Hematopoietic multipotent progenitor cell treated with erythropoietin and hydrocortisone succinate and interleukin-3 and kit ligand, for 6 days (in vitro differentiated cells): Measurements from ENCODE around the gene CACNA1C.
A peak's percentile ranks its signal among the peaks of the same experiment; 100 is the strongest.
"Not testable (repeated sequence)": the region's sequence is repeated elsewhere in the genome, so short reads cannot be mapped to it uniquely, and the experiment has no call there.

Experiments
- DNase-seq: peaks from one replicate; pipeline ENCODE4 v3.0.0-alpha.2; 2015

CACNA1C gene

GRCh38 chr12:2461645-2462044, 408.9 kb downstream of the CACNA1C start:
- DNase-seq, result no peak

DNA sequence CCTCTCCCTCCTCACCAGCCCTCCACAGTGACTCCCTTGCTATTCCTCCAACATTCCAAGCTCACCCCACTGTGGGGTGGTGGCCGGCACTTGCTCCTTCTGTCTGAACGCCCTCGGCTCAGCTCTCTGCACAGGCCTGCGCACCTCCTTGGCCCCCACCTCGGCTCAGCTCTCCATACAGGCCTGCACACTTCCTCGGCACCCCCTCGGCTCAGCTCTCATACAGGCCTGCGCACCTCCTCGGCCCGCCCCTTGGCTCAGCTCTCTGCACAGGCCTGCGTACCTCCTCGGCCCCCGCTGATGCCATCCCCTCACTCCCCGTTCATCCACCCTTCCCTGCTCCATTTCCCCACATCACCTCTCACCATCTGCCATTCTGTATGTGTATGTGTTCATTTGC, 409.3 kb downstream of the CACNA1C start:
- no peak for DNase-seq

- DNase-seq, result no peak
These were observed 410.9 kb downstream of the CACNA1C start for GRCh38 chr12:2463719-2464118.

DNA sequence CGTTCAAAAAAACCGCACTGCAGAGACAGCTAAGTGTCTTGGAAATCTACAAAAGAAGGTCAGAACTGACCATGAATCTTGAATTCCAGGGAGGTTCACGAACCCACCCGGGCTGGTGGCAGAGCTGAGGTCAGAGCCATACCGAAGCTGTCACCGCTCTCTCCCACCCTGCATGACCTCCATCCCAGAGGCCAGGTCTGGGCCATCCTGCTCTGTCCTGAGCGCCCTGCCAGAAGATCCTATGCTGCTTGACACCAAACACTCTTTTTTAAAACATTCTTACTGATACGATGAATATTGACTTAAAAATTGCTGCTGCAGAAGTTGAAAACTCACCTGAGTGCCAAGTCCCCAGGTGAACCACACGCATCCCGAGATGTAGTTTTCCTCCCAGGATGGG, 412.9 kb downstream of the CACNA1C start:
- no peak for DNase-seq

GRCh38 chr12:2466211-2466610, 413.4 kb downstream of the CACNA1C start:
- peak; percentile 56 for DNase-seq

DNA sequence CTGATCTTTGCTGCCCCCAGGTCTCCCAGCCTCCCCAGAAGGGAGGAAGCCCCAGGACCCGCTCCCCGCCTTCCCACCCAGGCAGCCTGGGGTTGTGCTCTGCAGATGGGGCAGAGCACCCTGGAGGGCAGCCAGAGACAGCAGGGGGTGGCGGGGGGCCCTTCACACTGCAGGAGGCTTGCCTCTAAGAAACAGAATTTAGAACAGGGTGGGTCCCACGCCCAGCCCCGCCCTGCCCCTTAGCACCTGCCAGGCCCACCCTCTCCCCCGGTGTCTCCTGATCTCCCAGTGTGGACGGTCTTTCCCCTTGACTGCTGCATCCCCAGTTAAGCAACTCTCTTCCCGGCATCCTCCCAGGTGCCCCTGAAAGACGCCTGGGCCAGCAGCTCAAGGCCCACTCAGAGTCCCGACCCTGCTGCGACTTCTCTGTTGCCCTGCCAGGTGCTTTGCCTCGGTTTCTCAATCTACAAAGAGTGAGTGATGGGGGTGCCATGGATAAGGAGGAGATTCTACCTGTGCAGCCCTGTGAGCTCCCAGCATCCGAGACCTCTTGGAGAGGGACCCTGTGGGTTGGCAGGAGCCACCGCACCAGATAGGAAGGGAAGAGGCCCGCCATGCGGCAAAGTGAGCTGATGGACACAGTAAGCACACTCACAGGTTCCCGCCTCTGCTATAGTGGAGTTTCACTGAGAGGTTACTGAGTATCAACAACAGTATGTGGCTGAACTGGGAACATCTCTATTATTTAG, 414.8 kb downstream of the CACNA1C start:
- no peak for DNase-seq

DNA sequence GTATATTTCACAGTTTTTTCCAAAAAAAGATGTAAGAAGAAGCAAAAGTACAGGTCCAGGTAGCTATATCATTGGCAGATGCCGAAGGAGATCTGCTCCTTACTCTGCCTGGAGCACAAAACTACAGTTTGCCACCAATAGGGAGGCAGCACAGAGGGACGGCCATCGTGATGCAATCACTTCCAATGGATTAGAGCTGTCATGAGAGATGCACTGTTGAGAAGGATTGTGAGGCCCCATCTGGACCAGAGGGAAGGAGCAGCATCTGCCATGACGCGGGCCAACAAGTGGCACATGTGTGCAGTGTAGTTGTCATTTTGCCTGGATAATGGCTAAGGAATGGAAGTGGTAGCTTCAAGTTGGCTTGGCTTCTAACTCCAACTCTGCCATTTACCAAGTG, 423.2 kb downstream of the CACNA1C start:
- DNase-seq, result no peak

- no peak for DNase-seq
These were observed 424.4 kb downstream of the CACNA1C start for GRCh38 chr12:2477009-2477766.

GRCh38 chr12:2479851-2480535, 427.2 kb downstream of the CACNA1C start:
- no peak for DNase-seq

- no peak for DNase-seq
These were observed 428.6 kb downstream of the CACNA1C start for GRCh38 chr12:2481346-2481745.

DNA sequence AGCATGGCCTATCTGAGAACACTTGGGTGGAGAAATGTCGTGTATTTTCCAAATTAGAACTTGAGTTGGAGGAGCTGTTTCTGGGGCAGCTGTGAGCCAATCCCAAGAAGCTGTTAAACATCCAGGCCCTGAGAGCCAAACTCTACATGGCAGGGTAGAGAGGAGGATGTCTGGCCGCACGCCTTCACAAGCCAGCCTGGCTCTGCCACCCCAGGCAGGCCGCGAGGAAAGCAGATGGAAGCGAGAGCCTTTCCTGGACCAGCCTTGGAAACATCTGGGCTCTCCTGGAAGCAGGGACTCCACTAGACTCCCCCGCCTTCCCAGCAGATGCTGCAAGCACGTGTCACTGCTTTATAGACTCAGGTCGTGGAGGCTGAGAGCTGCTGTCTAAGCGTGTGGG, 429.2 kb downstream of the CACNA1C start:
- no peak for DNase-seq

DNA sequence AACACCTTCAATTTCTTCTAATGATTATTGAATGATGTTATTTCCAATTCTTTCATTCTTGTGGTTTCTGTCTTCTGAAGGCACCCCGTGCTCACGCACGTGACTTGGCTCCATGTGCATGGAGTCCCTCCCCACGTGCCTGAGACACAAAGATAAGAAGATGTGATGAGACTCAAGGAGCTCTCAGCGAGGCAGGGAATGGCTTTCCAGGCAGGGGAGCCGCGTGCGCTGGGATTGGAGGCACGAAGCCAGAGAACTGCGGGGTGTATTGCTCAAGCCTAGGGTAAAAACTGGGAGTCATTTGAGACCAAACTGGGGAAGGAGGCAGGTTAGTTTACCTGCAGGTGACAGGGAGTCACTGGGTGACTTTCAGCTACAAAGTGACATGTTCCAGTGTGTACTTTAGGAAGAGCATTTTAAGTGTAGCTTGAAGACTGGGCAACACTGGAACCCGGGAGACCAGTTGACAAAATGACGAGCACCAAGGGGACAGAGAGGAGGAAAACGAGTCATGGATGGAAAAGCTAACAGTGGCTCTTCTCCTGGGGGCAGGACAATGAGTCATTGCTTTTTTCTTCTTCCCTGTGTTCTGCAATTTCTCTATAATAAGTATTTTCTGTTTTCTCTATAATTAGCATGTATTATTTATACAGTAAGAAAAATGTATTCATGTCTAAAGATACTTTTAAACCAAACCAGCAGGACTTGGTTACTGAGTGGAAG, 430.3 kb downstream of the CACNA1C start:
- DNase-seq, result peak; percentile 56

DNA sequence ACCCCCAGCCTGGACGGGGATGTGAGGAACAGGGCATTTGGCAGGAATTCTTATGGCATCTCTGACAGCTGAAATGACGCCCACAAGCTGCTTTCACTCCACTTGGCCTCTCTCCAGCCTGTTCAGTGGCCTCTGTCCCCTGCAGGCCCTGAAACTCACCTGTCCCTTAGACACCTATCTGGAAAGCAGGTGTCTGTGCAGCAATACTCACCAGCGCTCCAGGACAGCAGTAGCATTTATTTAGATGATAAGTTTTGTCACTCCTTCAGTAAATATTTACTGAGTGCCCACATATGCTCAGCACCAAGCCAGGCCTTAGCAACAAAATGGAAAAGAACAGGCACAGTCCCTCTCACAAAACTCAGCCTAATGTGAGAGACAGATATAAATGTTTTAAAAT, 430.9 kb downstream of the CACNA1C start:
- no peak for DNase-seq

GRCh38 chr12:2484141-2484776, 431.5 kb downstream of the CACNA1C start:
- DNase-seq, result no peak

DNA sequence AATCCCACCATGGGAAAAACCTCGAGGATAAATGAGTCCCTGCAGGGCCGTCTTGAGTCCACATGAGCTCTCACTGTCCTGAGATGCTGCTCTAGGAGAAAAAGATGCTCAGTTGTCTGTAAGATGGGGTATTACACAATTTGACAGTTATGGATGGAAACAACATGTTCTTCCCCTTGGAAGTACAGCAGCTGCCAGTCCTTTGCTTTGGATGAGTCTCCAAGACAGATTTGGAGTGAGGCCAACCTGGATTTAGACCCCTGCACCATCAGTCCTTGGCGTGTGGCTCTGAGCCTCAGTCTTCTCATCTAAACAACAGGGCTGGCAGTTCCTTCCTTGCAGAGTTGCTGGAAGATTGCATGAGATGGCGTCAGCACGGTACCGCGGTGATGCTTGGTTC, 432.9 kb downstream of the CACNA1C start:
- DNase-seq, result no peak

DNA sequence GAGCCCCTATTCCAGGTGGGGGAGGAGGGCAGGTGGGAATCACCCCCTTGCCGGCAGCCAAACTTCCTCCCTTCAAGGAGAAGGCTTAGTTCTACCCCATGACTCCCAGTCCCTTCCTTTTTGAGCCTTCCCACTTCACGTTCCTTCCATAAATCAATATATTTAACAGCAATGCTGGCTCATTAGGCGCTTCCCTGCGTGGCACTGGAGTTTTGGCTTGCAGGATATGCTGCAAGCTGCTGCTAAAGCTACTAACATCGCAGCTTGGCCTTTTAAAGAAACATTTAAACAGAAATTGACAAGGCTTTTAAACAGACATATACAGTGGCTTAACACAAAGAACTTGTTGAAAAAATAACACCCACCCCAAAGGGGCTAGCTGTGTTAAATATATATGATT, 434.0 kb downstream of the CACNA1C start:
- DNase-seq, result no peak

DNA sequence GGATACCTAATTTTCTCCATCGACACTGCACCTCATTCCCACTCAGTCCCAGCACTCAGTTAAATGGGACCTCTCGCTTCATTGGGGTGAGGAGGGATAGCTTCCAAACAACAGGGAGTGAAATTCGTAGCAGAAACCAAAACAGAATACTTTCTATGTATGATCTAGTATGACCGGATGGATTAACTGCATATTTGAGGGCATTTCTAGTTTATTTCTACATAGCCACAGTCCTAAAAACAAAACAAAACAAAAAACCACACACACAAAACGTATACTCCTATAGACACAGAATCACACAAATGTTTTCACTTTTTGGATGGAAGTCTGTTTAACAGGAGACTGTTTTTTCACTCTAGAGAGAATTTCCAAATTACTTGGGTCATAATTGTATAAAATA, 434.5 kb downstream of the CACNA1C start:
- DNase-seq, result no peak

- DNase-seq, result no peak
These were observed 435.3 kb downstream of the CACNA1C start for GRCh38 chr12:2488131-2488530.

DNA sequence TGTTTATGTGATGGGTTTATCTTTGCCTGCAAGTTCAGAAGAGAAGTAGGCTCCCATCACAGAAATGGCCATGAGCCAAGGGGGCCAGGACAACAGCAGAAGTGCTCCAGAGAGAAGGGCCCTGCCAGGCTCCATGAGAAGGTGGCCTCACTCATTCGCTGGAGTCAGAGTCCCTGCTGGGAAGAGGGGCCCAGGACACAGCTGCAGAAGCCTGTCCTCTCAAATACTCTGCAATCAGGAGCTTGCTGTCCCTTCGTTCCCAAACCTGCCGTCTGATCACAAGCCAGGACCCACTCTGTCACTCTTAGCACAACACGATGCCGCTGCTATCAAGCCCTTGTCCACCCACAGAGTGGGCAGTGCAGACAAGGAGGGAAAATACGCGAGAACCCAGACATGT, 435.8 kb downstream of the CACNA1C start:
- DNase-seq, result no peak

- DNase-seq, result no peak
These were observed 436.5 kb downstream of the CACNA1C start for GRCh38 chr12:2489275-2489674.

- DNase-seq, result no peak
These were observed 438.0 kb downstream of the CACNA1C start for GRCh38 chr12:2490831-2491230.

GRCh38 chr12:2491349-2491748, 438.6 kb downstream of the CACNA1C start:
- not testable (repeated sequence) for DNase-seq

- DNase-seq, result no peak
These were observed 439.4 kb downstream of the CACNA1C start for GRCh38 chr12:2492236-2492635.
